HEK293T (cell line): ENCODE data around the gene HOXA3.

Experiments used
- ARNT ChIP-seq: fragments of 450-650 bp; IDR thresholded peaks from 2 replicates; pipeline ENCODE4 v1.6.1; 2017; ENCODE audit warnings: mild to moderate bottlenecking
- BHLHE40 ChIP-seq: fragments of 450-650 bp; IDR thresholded peaks from 2 replicates; pipeline ENCODE4 v1.6.1; 2016; ENCODE audit warnings: mild to moderate bottlenecking, moderate library complexity, borderline replicate concordance
- CTBP1 ChIP-seq: fragments of 450-650 bp; IDR thresholded peaks from 2 replicates; pipeline ENCODE4 v1.6.1; 2016; ENCODE audit warnings: borderline replicate concordance
- ELF4 ChIP-seq: fragments of 450-650 bp; IDR thresholded peaks from 2 replicates; pipeline ENCODE4 v1.6.1; 2017; ENCODE audit warnings: antibody characterized with exemption
- FOXK2 ChIP-seq: fragments of 450-650 bp; IDR thresholded peaks from 2 replicates; pipeline ENCODE4 v1.6.1; 2016; ENCODE audit warnings: mild to moderate bottlenecking
- LEF1 ChIP-seq: fragments of 450-650 bp; IDR thresholded peaks from 2 replicates; pipeline ENCODE4 v1.6.1; 2017; ENCODE audit warnings: mild to moderate bottlenecking, borderline replicate concordance
- NFRKB ChIP-seq: fragments of 450-650 bp; IDR thresholded peaks from 2 replicates; pipeline ENCODE4 v1.6.1; 2016; ENCODE audit warnings: mild to moderate bottlenecking, moderate library complexity
- SP1 ChIP-seq: fragments of 450-650 bp; IDR thresholded peaks from 2 replicates; pipeline ENCODE4 v1.6.1; 2017
- SUZ12 ChIP-seq: fragments of 450-650 bp; IDR thresholded peaks from 2 replicates; pipeline ENCODE4 v1.6.1; 2016; ENCODE audit warnings: mild to moderate bottlenecking
- TARDBP ChIP-seq: fragments of 450-650 bp; IDR thresholded peaks from 2 replicates; pipeline ENCODE4 v1.6.1; 2016
- ZNF384 ChIP-seq: fragments of 450-650 bp; IDR thresholded peaks from 2 replicates; pipeline ENCODE4 v1.6.1; 2016
- TF ChIP-seq, protein P1 (sequence below): fragments of 450-650 bp; IDR thresholded peaks from 2 replicates; pipeline ENCODE4 v1.6.1; 2016

DNA sequence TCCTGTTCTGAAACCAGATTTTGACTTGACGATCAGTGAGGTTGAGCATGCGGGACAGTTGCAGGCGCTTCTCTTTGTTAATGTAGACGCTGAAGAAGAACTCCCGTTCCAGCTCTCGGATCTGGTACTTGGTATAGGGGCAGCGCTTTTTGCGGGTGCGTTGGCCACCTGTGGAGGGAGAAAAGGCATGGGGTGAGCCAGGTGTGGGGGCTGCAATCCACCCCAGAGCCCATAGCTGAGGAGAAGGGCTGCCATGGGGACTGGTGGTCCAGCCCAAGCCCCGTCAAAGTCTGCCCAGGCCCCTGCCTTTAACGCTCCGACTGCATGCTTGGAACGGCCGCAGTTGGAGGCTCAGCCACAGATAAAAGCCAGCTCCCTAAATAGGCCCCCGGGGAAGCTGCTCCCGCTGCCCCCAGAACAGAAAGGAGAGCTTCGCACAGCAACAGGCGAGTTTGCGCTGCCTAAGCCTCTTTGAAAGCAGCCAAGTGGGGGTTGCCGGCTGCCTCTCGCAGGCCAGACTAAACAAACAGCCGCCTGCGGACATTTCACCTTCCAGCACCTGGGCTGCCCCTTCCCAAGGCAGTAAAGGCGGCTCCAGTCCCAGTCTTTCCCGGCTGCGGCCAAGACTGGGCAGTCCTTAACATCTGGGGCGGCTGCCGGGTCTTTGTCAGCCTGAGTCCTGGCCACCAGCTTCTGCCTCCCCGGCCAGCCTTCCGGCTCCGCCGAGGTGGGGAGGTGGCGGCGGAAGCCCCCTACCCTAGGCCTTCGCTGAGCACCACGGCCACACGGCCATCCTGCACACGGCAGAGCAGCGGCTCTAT lies 30.7 kb upstream of the HOXA3 start:
- TF ChIP-seq CTBP1 (no peak), ARNT (no peak), SP1 (no peak), LEF1 (no peak), SUZ12 (no peak), ZNF384 (no peak), NFRKB (no peak), BHLHE40 (no peak), TARDBP (no peak), FOXK2 (no peak), ELF4 (no peak)
- TF ChIP-seq, protein P1, sequence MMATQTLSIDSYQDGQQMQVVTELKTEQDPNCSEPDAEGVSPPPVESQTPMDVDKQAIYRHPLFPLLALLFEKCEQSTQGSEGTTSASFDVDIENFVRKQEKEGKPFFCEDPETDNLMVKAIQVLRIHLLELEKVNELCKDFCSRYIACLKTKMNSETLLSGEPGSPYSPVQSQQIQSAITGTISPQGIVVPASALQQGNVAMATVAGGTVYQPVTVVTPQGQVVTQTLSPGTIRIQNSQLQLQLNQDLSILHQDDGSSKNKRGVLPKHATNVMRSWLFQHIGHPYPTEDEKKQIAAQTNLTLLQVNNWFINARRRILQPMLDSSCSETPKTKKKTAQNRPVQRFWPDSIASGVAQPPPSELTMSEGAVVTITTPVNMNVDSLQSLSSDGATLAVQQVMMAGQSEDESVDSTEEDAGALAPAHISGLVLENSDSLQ = no peak
